ENCODE data around the gene ESPL1. TPM values are rescaled to one million over a fixed set of nuclear protein-coding genes. Genes with fewer than 3 reads are reported as not detected.

ESPL1 gene
- 3.0 and 7.3 TPM in 2 replicates for polyA plus RNA-seq (2011; rRNA removed)
- polyA minus RNA-seq (2011; rRNA and poly(A)+ RNA removed): 7.9 and 8.2 TPM in 2 replicates

DNA sequence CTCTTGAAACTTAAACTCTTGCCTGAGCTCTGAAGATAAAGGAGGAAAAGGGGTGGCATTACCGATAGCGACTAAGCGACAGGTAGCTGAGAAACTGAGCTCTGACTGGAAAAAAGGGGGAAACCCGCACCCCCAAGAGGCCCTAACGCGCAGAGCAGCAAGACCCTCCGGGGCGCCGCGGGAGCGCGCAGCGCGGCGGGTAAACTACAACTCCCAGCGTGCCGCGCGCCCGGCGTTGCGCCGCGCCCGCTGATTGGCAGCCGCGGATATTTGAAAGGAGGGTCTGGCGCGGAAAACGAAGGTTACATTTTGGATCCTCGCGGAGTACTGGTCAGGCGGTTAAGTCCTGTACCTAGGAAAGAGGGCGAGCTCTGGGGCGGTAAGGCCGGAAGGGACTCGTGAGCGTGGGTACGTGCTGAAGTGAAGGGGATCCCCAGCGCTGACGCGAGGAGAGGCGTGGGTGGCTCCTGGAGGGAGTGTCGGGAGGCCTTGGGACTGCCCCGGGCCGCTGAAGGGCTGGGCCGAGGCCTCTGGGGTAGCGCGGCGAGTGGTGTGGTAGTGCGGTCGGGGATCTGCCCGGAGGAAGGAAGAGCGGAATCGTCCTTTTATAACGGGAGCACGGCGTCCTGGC, at the start of gene ESPL1:
Gene ESPL1 (plus strand): TSS at position 301 of the 631 bp plus-strand sequence. CDS start 468 bp downstream, outside the sequence.
- H3K4me3 ChIP-seq (ENCODE audit: low read depth, low read length): peak within 1 kb of the TSS; percentile 78
- TF ChIP-seq CTCF (IDR thresholded peaks at IDR 0.05; ENCODE audit: insufficient read depth, low read depth, low read length): peak; percentile 31; the same call in 1 of the 2 replicates
- ChIA-PET POLR2A (interaction anchor here (1.0 kb wide), 1 partner anchor 45 kb away, joined by 3 read pairs; no protein-coding TSS in a partner anchor), CTCF (interaction anchor here (0.7 to 6.7 kb wide), 14 partner anchors 9 to 109 kb away, joined by 3 to 68 read pairs (median 4); a partner anchor contains a TSS)
- peak; percentile 26 for DNase-seq (ENCODE audit: low read depth)
- H3K27me3 ChIP-seq (ENCODE audit: control insufficient read depth, insufficient read depth, low read length): no peaks in the 10 kb centered on the region
- no peaks in the 10 kb centered on the region for H3K36me3 ChIP-seq (ENCODE audit: control insufficient read depth, insufficient read depth, low read length)

DNA sequence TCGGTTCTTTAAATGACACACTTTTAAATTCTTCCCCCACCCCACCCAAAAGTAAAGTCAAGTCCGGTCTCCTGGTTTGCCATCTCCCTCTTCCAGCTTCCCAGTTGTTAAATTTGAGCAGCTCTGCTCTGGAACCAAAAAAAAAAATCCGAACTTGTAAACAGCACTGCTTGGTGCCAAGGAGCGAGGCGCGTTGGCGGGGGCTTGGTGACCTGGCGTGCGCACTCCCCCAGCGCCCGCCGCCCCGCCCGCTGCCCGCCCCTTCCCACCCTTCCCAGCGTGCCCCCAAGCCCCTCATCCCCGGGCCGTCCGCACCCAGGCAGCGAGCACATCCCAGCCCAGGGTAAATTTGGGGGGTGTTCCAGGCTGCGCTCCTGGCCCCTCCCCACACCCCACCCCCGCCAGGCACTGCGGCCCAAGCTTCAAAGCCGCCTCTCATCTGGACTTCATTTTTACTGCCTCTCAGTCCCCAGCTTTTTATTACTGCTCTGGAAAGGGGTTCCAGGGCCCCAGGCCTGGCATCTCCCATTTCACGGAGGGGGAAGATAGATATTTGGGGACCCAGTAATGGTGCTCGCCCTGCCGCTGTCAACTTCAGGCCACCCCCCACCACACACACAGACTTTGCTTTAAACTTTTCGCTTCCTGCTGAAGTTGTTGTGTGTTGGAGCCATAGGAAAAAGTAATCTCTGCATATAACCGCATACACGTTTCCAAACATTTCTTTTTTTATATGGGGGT, 49.4 kb upstream of the ESPL1 start:
- DNase-seq (ENCODE audit: low read depth): no peak
- H3K4me3 ChIP-seq (ENCODE audit: low read depth, low read length): peak overlapping the region; percentile 51
- ChIA-PET CTCF (interaction anchor here (0.6 to 13.1 kb wide), 8 partner anchors 11 to 153 kb away, joined by 3 to 240 read pairs (median 5); a partner anchor contains a TSS), POLR2A (interaction anchor here (0.6 to 1.5 kb wide), 2 partner anchors 21 to 77 kb away, joined by 3 to 6 read pairs; partner anchors contain the start of gene PFDN5)
- peaks cover 18% of the 10 kb centered on the region for H3K36me3 ChIP-seq (ENCODE audit: control insufficient read depth, insufficient read depth, low read length)
- H3K27me3 ChIP-seq (ENCODE audit: control insufficient read depth, insufficient read depth, low read length): no peaks in the 10 kb centered on the region
- no peak for TF ChIP-seq CTCF (IDR thresholded peaks at IDR 0.05; ENCODE audit: insufficient read depth, low read depth, low read length)

- CTCF ChIA-PET: interaction anchor here (0.9 to 13.1 kb wide), 5 partner anchors 9 to 68 kb away, joined by 3 to 240 read pairs (median 5); partner anchors contain the start of gene ESPL1
- H3K27me3 ChIP-seq (ENCODE audit: control insufficient read depth, insufficient read depth, low read length): no peaks in the 10 kb centered on the region
- peaks cover 11% of the 10 kb centered on the region for H3K36me3 ChIP-seq (ENCODE audit: control insufficient read depth, insufficient read depth, low read length)
- POLR2A ChIA-PET: interaction anchor here (1.0 to 1.5 kb wide), 2 partner anchors 76 to 79 kb away, joined by 3 to 6 read pairs; partner anchors contain the start of gene PFDN5
- peak overlapping the region; percentile 51 for H3K4me3 ChIP-seq (ENCODE audit: low read depth, low read length)
- no peak for TF ChIP-seq CTCF (IDR thresholded peaks at IDR 0.05; ENCODE audit: insufficient read depth, low read depth, low read length)
- no peak for DNase-seq (ENCODE audit: low read depth)
Measured at GRCh38 chr12:53219292-53219955, 48.7 kb upstream of the ESPL1 start.

DNA sequence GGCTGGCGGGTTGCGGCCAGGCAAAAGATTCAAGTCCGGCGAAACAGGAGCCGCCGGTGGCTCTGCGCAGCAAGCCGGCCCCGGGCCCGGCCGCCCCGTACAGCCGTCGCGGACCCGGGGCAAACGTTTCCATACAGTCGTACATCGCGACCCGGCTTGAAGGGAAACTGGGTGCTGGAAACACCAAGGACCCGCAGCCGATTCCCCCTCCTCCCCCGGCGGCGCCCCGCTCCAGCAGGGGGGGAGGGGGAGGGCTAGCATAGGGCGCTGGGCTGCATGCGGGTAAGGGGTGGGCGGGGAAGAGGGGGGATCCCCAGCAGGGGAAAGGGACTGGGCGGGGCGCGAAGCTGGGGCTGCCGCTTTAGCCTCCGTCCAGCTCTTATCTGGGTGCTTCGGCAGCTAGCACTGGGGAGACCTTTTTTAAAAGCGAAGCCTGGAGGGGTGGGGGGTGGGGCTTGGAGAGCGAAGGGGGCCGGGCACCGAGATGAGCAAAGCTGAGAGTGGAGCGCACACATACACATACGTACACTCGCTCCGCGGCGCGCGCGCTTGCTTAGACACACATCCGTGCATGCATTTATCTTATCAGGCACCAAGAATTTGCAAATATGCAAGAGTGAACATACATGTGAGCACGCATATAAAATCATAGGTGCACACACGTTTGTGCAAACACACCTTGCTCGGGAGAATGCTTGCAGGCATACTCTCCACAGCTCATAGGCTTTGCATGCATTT, 48.0 kb upstream of the ESPL1 start:
- H3K36me3 ChIP-seq (ENCODE audit: control insufficient read depth, insufficient read depth, low read length): peaks cover 7% of the 10 kb centered on the region; the same call in 1 of the 2 replicates
- no peaks in the 10 kb centered on the region for H3K27me3 ChIP-seq (ENCODE audit: control insufficient read depth, insufficient read depth, low read length)
- no peak for TF ChIP-seq CTCF (IDR thresholded peaks at IDR 0.05; ENCODE audit: insufficient read depth, low read depth, low read length)
- ChIA-PET CTCF (interaction anchor here (0.9 to 13.1 kb wide), 5 partner anchors 10 to 71 kb away, joined by 3 to 240 read pairs (median 5); partner anchors contain the start of gene ESPL1), POLR2A (interaction anchor here (1.0 kb wide), 1 partner anchor 78 kb away, joined by 3 read pairs; no protein-coding TSS in a partner anchor)
- peak overlapping the region; percentile 51 for H3K4me3 ChIP-seq (ENCODE audit: low read depth, low read length)
- DNase-seq (ENCODE audit: low read depth): no peak

Data from BJ (cell line).